GM19328 (cell line): ENCODE data around the gene NEURL1B.

Experiments
- ATAC-seq: cut with Tn5 transposase; IDR thresholded peaks from one replicate; pipeline ENCODE4 v1.9.1; 2021; ENCODE audit warnings: mild to moderate bottlenecking, moderate library complexity; ENCODE audit not compliant: unreplicated experiment

The NEURL1B gene

GRCh38 chr5:172632346-172633092 is 8.5 kb upstream of the NEURL1B start:
- no peak for ATAC-seq

GRCh38 chr5:172633403-172633970 is 7.6 kb upstream of the NEURL1B start:
- no peak for ATAC-seq

- no peak for ATAC-seq
Observed at GRCh38 chr5:172634106-172634899, 6.8 kb upstream of the NEURL1B start.

- no peak for ATAC-seq
Observed at GRCh38 chr5:172635038-172635437, 6.0 kb upstream of the NEURL1B start.

GRCh38 chr5:172636279-172637050 is 4.6 kb upstream of the NEURL1B start:
- ATAC-seq, result no peak

- ATAC-seq, result no peak
Observed at GRCh38 chr5:172637110-172637580, 3.9 kb upstream of the NEURL1B start.

- ATAC-seq, result no peak
Observed at GRCh38 chr5:172637740-172638139, 3.3 kb upstream of the NEURL1B start.

- no peak for ATAC-seq
Observed at GRCh38 chr5:172638209-172638768, 2.8 kb upstream of the NEURL1B start.

- no peak for ATAC-seq
Observed at GRCh38 chr5:172640139-172640538, 924 bp upstream of the NEURL1B start.

GRCh38 chr5:172641359-172642050 is 442 bp downstream of the NEURL1B start:
- ATAC-seq, result peak; percentile 26

GRCh38 chr5:172642051-172642409 is 967 bp downstream of the NEURL1B start:
- ATAC-seq, result no peak

GRCh38 chr5:172642486-172642885 is 1.4 kb downstream of the NEURL1B start:
- no peak for ATAC-seq

GRCh38 chr5:172642926-172643871 is 2.1 kb downstream of the NEURL1B start:
- no peak for ATAC-seq

- no peak for ATAC-seq
Observed at GRCh38 chr5:172644266-172644665, 3.2 kb downstream of the NEURL1B start.

GRCh38 chr5:172644711-172645110 is 3.6 kb downstream of the NEURL1B start:
- no peak for ATAC-seq

GRCh38 chr5:172645271-172646055 is 4.4 kb downstream of the NEURL1B start:
- no peak for ATAC-seq

GRCh38 chr5:172646716-172647285 is 5.7 kb downstream of the NEURL1B start:
- no peak for ATAC-seq
